ENCODE measurements around the gene NDUFS6. TPM values are rescaled to one million over a fixed set of nuclear protein-coding genes. Genes with fewer than 3 reads are reported as not detected.
A peak's percentile ranks its signal among the peaks of the same experiment; 100 is the strongest.

NDUFS6 gene
- total RNA-seq, 2 donors from 2014 or later = 25.4 to 25.8 TPM

DNA sequence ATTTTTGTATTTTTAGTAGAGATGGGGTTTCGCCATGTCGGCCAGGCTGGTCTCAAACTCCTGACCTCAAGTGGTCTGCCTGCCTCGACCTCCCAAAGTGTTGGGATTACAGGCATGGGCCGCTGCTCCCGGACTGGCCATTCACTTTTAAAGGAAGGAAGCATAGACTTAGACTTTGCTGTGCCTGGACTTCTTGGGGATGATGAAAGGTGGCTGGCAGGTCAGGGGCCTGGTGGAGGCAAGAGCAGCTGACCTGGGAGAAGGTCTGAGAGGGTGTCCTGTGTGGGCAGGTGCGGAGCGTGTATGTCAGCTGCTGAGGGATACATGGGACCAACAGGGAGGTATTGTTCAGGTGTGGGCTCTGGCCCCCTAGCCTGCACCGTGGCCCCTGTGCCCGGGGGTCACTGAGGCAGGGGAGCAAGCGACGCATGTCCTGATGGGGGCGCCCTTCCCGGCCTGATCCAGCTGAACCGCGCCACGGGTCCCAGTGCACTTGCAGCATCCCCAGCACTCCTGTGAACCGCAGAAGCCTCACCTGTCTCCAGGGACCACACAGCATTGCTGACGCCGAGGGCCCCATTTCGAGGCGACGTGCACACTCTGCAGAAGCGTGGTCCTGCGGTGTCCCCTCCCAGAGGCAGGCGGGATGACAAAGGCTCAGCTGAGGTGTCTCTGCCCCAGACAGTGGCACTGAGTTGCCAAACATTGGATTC, 23.1 kb downstream of the NDUFS6 start:
- intact Hi-C loops (cut with DNase I) = no loop called here
- peak; percentile 70 for DNase-seq (ENCODE audit: low spot score)

DNA sequence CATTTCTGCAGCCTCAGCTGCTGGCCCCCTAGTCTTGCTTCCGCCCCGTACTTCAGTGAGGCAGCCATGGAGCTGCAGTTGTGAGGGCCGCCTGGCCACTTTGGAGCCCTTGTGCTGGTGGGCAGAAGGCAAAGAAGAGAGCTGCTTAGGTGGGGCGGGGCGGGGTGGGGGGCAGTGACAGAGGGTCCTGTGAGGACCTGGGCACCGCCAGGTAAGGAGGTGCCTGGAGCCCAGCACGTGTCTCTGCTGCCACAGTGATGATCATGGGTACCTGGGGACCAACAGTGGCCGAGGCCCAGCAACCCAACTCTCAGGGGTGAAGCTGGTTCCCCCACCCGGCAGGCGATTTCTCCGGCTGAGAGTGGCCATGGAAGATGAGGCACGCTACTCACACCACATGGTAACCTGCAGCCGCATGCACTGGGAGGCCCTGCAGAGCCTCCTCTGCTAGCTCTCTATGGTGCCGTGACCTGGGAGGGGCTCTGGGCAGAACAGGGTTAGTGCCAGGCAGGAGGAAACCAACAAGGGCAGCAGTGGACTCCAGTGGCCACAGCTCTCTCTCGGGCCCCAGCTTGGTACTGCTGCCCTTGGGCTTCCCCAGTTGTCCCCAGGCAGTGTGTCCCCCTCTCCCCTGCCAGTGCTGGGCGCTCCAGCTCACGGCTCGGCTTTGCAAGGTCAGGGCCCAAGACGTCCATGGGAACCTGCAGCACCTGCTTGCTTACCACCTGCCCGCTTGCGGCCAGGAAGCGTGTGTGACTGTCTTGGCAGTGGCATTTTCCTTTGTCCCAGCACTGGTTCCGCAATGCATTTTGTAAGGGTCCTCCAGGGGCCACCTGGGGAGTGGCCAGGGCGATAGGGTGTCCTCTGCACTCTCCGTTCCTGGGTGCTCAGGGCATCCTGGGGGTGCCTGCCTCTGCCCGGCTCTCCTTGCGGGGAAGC, 24.0 kb downstream of the NDUFS6 start:
- DNase-seq (ENCODE audit: low spot score) = peak; percentile 74
- intact Hi-C loops (cut with DNase I) = no loop called here

DNA sequence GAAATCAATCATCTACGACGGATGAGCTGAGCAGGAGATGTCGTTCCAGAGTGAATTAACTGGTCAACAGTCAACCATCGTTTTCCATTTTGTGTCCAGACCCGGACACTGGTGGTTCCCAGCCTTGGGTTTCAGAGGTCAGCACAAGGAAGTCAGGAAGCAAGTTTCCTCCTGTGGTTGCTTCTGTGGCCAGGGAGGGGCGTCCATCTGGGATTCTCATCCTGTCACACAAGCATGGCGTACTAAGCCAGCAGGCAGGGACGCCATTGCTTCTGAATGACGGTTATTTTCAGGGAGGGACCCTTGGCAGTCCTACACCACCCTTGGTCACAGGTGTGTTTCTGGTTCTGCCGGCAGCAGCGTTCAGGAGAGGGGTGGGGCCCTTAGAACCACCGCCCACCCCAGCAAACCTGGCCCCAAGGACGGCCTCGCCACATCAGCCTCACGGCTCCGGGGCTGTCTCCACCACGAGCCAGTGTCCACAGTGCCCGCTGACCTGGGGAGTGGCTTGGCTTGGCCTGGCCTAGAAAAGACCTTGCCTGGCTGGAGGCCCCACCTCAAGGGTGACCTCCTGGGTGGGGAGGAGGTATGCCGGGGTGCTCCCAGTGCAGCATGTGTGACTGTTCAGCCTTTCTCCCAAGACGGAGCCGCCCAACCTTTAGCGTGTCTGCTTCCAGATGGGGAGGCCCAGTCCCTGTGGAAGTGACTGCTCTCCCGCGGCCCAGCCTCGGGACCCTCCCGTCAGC, 25.2 kb downstream of the NDUFS6 start:
- intact Hi-C loops (cut with DNase I) = loop anchor here in 1 of 2 donors (2.0 kb wide), 1 partner anchor 54 kb away; no protein-coding TSS in a partner anchor
- peak; percentile 46 for DNase-seq (ENCODE audit: low spot score)

DNA sequence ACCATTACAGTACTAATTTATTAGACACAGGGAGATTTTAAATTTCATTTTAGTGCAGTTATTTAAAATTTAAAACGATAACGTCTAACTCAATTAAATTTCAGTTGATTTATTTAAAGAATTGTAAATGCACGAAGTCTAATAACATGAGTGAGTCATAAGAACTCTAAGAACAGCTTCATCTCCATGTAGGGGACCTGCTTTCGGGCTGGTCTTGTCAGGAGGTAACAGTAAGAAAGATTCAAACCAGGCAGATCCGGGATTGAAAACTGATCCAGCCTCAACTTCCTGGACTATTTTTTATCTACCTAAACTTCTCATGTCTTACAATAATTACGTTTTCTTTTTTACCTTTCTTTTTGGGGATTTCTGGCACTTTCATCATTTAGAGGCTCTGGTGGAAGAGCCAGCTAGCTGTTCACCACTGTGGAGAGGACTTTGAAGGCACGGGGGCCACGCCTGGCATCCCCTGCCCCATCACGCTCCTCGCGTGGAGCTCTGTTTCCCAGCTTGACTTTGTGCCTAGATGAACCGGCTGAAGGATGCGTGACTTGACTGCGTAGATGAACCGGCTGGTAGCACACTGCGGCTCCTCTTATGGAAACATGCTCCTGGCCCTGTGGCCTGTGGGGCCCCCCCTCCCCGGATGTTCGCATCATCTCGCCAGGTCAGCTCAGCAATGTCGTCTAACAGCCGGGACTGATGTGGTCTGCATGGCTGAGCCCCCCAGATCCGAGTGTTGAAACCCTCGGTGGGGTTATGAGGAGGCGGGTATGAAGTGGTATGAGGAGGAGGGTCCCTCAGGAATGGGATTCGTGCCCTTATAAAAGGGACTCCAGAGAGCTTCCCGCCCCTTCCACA, 26.0 kb downstream of the NDUFS6 start:
- intact Hi-C loops (cut with DNase I) = loop anchor here in 1 of 2 donors (2.0 kb wide), 1 partner anchor 54 kb away; no protein-coding TSS in a partner anchor
- DNase-seq (ENCODE audit: low spot score) = peak; percentile 76

DNA sequence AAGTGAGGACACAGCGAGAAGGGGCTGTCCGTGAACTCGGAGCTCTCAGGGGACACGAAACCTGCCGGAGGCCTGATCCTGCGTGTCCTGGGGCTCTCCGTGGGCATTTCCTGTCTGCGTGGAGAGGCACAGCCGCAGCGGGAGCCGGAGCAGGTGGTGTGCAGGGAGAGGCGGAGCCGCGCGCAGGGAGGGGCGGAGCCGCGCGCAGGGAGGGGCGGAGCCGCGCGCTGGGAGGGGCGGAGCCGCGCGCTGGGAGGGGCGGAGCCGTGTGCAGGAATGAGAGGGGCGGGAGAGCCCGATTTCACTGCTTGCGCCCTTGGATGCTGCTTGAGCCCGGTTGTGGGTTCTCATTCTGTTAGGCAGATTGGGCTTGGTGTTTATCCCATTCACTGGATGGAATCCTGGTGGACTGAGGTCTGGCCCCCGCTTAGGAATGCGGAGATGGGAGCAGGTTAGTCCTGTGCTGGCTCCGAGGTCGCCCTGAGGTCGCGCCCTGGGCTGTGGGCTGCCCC, 26.7 kb downstream of the NDUFS6 start:
- DNase-seq (ENCODE audit: low spot score) = peak; percentile 58

DNA sequence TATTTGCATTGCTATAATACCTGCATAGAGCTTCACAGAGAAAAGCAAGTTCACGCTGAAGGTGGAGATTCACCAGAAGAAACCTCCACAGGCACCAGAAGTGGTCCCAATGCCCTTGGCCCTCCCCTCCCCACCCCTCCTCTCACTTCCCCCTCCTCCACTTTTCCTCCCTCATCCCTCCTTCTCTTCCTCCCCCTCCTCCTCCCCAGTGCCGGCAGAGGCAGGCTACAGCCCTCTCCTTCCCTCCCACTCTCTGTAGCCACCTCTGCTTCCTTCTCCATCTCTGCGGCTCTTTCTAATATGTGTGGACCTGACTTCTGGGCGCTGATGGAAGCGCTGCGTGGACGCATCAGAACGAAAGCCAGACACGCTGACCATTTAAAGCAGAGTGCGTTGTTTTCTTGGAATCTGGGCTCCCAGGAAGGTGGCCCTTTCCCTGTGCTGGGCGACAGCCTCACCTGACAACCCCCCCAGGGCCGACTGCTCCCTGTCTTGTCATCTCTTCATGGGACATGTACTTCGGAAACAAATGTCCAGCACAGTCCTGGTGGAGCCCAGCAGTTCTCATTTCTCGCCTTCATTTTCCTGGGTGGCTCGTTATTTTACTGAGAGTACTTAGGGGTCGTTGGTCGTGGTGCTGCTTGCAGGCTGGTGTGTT, 29.5 kb downstream of the NDUFS6 start:
- DNase-seq (ENCODE audit: low spot score) = peak; percentile 38
- intact Hi-C loops (cut with DNase I) = no loop called here

More for the DNA sequence above, 26.7 kb downstream of the NDUFS6 start:
- intact Hi-C loops (cut with DNase I) = loop anchor here in 1 of 2 donors (2.0 kb wide), 1 partner anchor 55 kb away; no protein-coding TSS in a partner anchor

DNA sequence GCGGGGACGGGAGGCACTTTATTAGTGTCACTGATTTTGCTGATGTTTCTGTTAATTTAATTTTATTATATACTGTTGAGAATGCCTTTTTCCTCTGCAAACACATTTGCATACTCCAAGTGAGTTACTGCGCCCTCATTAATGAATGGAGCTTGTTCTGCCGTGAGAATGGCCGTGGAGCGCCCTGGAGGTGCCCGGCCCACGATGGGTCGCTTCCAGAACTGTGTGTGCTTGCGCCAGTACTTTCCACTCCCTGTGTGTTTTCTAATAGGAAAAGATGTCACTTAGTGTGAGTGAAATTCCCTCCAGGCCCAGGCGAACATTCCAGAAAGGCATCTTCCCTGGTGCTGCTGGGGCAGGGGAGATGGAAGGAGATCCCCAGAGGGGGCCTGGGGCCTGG, 30.1 kb downstream of the NDUFS6 start:
- intact Hi-C loops (cut with DNase I) = no loop called here
- peak; percentile 18 for DNase-seq (ENCODE audit: low spot score)

DNA sequence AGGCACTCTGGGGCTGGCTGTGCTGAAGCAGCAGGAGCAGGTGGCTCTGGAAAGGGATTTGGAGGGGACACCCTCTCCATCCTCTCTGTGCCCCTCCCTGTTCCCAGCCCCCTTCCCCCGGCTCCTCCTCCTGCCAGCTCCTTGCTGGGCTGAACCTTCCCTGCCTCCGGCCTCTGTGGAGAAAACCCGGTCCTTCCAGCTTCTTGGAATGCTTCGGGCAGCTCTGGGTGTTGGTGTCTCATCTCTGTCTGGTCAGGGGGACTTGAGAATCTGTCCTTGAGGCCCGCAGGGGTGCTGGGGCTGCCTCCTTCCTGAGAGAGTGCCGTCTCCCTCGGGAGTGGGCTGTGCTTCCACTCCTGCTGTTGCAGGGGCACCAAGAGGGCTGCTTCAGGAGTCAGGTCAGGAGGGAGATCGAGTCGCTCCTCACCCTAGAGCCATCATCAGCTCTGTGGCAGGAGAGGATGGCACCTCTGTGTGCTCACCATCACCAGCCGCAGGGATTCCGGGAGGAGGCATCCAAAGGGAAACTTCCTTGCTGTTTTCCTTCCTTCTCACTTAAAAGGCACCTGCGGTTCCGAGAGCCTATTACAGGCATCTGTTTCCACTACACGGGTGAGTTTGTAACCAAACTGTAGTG, 30.6 kb downstream of the NDUFS6 start:
- intact Hi-C loops (cut with DNase I) = no loop called here
- peak; percentile 70 for DNase-seq (ENCODE audit: low spot score)

DNA sequence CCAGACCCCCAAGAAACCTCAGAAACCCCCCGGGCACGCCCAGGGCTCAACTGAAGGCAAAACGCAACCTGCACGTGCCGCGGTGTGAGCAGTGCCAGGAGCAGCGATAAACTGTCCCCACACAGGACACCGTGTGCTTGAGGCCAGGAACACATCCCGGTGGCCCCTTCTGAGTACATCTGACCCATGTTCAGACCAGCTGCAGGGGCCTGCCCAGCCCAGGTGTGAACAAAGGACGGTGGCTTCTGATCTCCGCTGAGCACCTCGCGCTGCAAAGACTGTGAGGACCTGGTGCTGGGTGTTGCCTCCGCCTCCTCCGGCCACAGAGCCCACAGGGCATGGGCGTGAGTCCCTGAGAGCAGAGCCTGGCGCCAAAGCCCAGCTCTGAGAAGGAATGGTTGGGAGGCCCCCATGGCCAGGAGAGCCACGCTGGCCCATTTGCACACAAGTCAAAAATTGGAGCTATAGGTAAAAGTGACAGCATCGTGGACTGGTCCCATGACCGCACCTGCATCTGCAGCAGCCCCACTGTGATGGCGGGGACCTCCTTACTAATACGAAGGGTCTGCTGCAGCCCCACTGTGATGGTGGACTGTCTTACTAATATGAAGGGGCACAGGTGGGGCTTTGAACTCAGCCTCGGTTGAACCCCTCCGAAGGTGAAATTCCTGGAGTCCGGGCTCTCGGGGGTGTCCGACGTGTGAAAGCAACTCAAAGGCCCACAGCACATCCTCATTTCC, 31.5 kb downstream of the NDUFS6 start:
- intact Hi-C loops (cut with DNase I) = no loop called here
- DNase-seq (ENCODE audit: low spot score) = peak; percentile 75

DNA sequence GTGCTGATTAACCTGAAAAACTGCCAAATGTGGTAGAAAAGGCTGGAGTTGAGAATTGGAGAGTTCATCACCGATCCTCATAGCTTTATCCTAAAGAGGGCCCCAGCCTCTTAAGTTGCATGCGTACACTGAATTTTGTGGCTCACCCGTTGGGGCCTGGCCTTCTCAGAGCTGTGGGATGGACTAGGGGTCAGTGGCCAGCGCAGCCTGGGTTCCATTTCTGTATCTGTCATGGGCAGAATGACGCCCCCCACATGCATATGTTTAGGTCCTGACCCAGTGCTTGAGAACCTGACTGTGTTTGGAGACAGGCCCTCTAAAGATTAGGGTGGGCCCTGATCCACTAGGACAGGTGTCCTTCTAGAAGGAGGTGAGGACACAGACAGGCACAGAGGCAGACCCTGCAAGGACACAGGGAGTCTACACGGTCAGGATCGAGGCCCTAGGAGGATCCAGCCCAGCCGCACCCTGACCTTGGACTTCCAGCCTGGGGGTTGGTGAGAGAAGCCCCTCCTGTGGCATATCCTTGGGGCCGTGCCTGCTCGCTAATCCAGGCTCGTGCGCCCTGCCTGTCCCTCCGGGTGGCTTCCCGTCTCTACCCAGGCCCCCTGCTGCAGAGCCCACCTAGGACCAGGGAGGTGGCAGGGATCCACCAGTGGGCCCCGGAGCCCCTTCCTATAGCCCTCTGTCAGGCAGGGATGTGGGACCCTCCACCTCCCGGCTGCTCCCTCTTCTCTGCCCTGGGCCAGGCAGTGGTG, 32.2 kb downstream of the NDUFS6 start:
- intact Hi-C loops (cut with DNase I) = no loop called here
- peak; percentile 56 for DNase-seq (ENCODE audit: low spot score)

DNA sequence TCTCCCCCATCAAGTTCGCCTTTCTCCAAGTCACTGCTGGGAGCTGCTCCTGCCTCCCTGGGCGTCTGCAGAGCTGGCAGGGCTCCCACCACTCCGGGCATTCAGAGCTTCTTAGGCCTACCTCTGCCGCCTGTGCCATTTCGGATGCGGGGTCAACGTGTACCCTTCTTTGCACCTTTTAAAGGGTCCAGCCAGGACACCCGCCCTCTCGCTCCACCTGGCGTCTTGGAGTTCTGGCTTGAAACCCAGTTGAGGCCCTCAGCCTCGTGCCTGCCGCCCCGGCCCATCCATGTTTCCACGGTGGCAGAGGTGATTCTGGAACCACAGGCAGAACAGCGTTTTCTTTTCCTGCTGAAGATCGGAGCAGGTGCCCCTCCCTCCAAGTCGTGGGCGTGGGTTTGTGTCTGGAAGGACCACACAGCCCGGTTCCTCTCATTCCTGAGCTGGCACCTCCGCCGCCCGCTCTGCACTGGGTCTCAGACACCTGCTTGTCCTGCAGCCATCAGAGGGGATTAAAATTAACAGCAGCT, 32.9 kb downstream of the NDUFS6 start:
- peak; percentile 77 for DNase-seq (ENCODE audit: low spot score)
- intact Hi-C loops (cut with DNase I) = no loop called here

DNA sequence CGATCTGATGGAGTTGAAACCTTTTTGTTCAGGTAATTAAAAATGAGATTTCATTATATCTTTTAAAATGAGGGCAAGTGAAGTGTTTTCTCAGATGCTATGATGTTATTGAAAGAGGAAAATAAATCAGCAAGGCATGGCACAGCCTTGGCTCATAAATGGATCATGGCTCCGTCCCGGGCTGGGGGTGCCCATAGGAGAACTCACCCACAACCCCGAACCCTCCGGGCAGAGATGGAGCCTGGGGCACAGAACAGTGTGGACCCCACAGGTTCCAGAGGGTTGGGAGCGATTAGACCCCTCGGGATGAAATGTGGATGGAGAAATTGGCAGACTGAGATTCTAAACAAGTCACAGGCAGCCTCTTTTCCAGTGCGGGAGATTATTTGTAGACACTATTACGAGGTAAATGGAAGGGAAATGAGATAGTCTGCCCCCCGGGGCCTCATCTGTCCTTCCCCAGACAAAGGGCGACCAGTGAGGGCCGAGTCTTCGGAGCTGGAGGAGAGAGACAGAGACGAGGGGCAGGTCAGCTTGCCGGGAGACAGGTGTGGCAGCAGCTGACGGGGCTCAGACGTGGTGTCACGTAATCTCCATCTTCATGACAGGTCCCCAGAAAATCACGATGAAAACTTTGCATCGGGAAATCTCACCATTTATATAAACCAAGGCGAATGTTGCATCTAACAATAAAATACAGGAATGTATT, 33.7 kb downstream of the NDUFS6 start:
- intact Hi-C loops (cut with DNase I) = no loop called here
- DNase-seq (ENCODE audit: low spot score) = peak; percentile 73

DNA sequence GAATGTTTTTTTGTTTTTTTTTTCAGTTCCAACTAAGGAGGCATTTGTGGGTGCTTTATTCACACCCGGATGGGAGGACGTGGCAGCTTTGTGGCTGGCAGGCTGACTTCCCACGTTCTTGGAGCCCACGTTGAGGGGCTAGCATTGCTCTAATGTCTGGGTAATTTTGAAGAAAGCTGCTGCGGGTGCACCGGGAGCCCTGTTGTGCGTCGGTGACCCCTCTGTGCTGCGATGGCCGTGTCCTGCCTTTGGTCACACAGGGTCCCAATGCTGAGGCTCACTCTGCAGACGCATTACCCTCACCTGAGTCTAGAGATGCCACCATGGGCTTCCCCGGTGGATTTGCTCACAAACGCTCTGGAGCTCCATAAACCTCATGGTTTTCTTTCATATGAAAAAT, 34.2 kb downstream of the NDUFS6 start:
- intact Hi-C loops (cut with DNase I) = no loop called here
- peak; percentile 65 for DNase-seq (ENCODE audit: low spot score)

DNA sequence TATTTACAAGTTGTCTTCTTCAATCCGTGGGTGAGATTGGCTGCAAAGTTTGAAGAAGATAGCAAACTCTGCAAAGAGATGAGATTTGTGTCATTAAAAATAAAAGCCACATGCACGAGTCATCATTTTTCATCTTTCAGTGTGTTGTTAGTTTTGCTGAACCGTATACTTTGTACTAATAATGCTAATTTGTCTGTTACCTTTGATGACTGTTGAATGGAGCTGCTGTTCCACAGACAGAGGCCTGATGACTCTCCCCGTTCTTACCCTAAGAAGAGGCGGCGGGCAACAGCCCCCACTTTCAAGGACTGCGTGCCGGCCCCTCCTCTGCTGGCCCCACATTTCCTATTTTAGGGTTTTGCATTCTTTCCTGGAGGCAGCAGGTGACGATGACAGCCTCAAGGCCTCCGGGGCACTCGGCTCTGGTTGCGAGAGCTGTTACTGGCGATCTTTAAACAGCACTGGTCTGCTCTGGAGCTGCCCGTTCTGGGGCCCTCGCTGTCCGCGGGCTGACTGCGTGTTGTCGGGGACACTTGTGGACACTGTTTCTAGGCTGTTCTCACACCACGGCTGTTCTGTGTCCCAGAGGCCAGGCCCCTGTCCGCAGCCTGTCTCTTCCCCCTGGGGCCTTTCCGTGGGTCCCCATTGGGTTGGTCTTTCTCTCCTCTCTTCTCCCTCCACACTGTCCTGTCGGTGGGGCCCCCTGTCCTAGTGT, 35.1 kb downstream of the NDUFS6 start:
- peak; percentile 54 for DNase-seq (ENCODE audit: low spot score)
- intact Hi-C loops (cut with DNase I) = no loop called here
